Liver (tissue), 9 donors: ENCODE results near the gene PPP1R3G. TPM values are rescaled to one million over a fixed set of nuclear protein-coding genes. Genes with fewer than 3 reads are reported as not detected.

Source experiments
- DNase-seq: peaks from one replicate; pipeline ENCODE4 v3.0.0-alpha.2; 2017; ENCODE audit warnings: low spot score
- H3K27ac ChIP-seq, 2 donors: one replicate each; pipeline ENCODE4 v1.7.0; 2013; ENCODE audit warnings: inconsistent platforms in 2 of 2, low read length in 2 of 2, control low read depth in 1 of 2, low read depth in 1 of 2, mild to moderate bottlenecking in 1 of 2
- H3K27me3 ChIP-seq, 4 donors: one replicate each; pipeline versions ENCODE4 v1.6.1 to v1.7.0; 2013; ENCODE audit warnings: low read length in 3 of 4, inconsistent platforms in 1 of 4, mild to moderate bottlenecking in 1 of 4, moderate library complexity in 1 of 4; ENCODE audit not compliant: control insufficient read depth in 4 of 4, insufficient read depth in 4 of 4
- H3K36me3 ChIP-seq, 4 donors: one replicate each; pipeline versions ENCODE4 v1.6.1 to v1.7.0; 2013; ENCODE audit warnings: low read length in 3 of 4, mild to moderate bottlenecking in 3 of 4, low read depth in 1 of 4, moderate library complexity in 1 of 4; ENCODE audit not compliant: control insufficient read depth in 4 of 4, insufficient read depth in 3 of 4
- H3K4me1 ChIP-seq, 4 donors: one replicate each; pipeline versions ENCODE4 v1.6.1 to v1.7.0; 2013; ENCODE audit warnings: low read length in 3 of 4, mild to moderate bottlenecking in 3 of 4, moderate library complexity in 1 of 4; ENCODE audit not compliant: control insufficient read depth in 4 of 4, insufficient read depth in 4 of 4
- H3K4me3 ChIP-seq, 3 donors: one replicate each; pipeline versions ENCODE4 v1.6.1 to v1.7.0; 2013; ENCODE audit warnings: low read length in 3 of 3, control low read depth in 1 of 3, low read depth in 1 of 3, mild to moderate bottlenecking in 1 of 3
- H3K9ac ChIP-seq, 2 donors: one replicate each; pipeline ENCODE4 v1.7.0; 2013; ENCODE audit warnings: low read length in 2 of 2, mild to moderate bottlenecking in 2 of 2, moderate library complexity in 2 of 2, control low read depth in 1 of 2, low read depth in 1 of 2
- H3K9me3 ChIP-seq, 4 donors: one replicate each; pipeline versions ENCODE4 v1.6.1 to v1.7.0; 2013; ENCODE audit warnings: low read length in 3 of 4; ENCODE audit not compliant: control insufficient read depth in 4 of 4
- FOXA1 ChIP-seq: IDR thresholded peaks from 2 replicates; pipeline ENCODE4 v1.6.1; 2016; ENCODE audit warnings: antibody characterized with exemption
- FOXA2 ChIP-seq: IDR thresholded peaks from 2 replicates; pipeline ENCODE4 v1.6.1; 2016; ENCODE audit warnings: antibody characterized with exemption
- GABPA ChIP-seq, 2 donors: IDR thresholded peaks in 1 of 2; conservative IDR thresholded peaks in 1 of 2; 2 replicates each; pipeline ENCODE4 v1.6.1; 2016; ENCODE audit warnings: antibody characterized with exemption in 2 of 2, mild to moderate bottlenecking in 1 of 2, moderate library complexity in 1 of 2
- HNF4A ChIP-seq, 2 donors: conservative IDR thresholded peaks; 2 replicates each; pipeline ENCODE4 v1.6.1; 2016; ENCODE audit warnings: antibody characterized with exemption in 2 of 2, mild to moderate bottlenecking in 2 of 2
- HNF4G ChIP-seq: IDR thresholded peaks from 2 replicates; pipeline ENCODE4 v1.6.1; 2016; ENCODE audit warnings: antibody characterized with exemption
- JUND ChIP-seq, 2 donors: IDR thresholded peaks; 2 replicates each; pipeline ENCODE4 v1.6.1; 2016; ENCODE audit warnings: antibody characterized with exemption in 2 of 2
- NR2F2 ChIP-seq: IDR thresholded peaks from 2 replicates; pipeline ENCODE4 v1.6.1; 2016; ENCODE audit warnings: antibody characterized with exemption
- RAD21 ChIP-seq, 2 donors: IDR thresholded peaks; 2 replicates each; pipeline ENCODE4 v1.6.1; 2016; ENCODE audit warnings: antibody characterized with exemption in 2 of 2, mild to moderate bottlenecking in 2 of 2
- RXRA ChIP-seq, 2 donors: IDR thresholded peaks; 2 replicates each; pipeline ENCODE4 v1.6.1; 2017 to 2018; ENCODE audit warnings: antibody characterized with exemption in 2 of 2, mild to moderate bottlenecking in 1 of 2
- SP1 ChIP-seq: IDR thresholded peaks from 2 replicates; pipeline ENCODE4 v1.6.1; 2018; ENCODE audit warnings: antibody characterized with exemption, mild to moderate bottlenecking
- TAF1 ChIP-seq: conservative IDR thresholded peaks from 2 replicates; pipeline ENCODE4 v1.6.1; 2016; ENCODE audit warnings: antibody characterized with exemption, mild to moderate bottlenecking
- YY1 ChIP-seq: IDR thresholded peaks from 2 replicates; pipeline ENCODE4 v1.6.1; 2016; ENCODE audit warnings: antibody characterized with exemption, mild to moderate bottlenecking
- WGBS: extraction: QIAGEN DNeasy Blood & Tissue Kit; methylation state at CpG from one replicate; pipeline ENCODE4 v1.1.7; 2013; 5-methylcytosine and 5-hydroxymethylcytosine counted together
- polyA plus RNA-seq, 2 donors: library from polyadenylated mRNA; stranded (reverse) in 1 of 2; unstranded in 1 of 2; fragments of 200-250 nt in 1 of 2; fragments of >200 nt in 1 of 2; fragmentation: Nextera tagmentation in 1 of 2; extraction: Ambion mirVana in 1 of 2; gene quantifications; one replicate each; pipeline versions ENCODE4 v1.2.1 to v1.2.3, GENCODE V29; 2013 to 2015
- total RNA-seq, 2 donors: library from RNA; depleted of rRNA; stranded (reverse); fragments of >200 nt; gene quantifications; one replicate each; pipeline ENCODE4 v1.2.3, GENCODE V29; 2014
- TF ChIP-seq, protein P1 (sequence below): IDR thresholded peaks from 2 replicates; pipeline ENCODE4 v1.6.1; 2016; ENCODE audit warnings: antibody characterized with exemption
- TF ChIP-seq, protein P2 (sequence below): fragments of 150-350 bp; IDR thresholded peaks from 2 replicates; pipeline ENCODE4 v1.5.1; 2017; ENCODE audit warnings: improper control_type of control experiment, low read depth, low read length; ENCODE audit not compliant: missing input control
- TF ChIP-seq, protein P3 (sequence below): IDR thresholded peaks from 2 replicates; pipeline ENCODE4 v1.6.1; 2016; ENCODE audit warnings: antibody characterized with exemption, mild to moderate bottlenecking
- TF ChIP-seq, protein P4 (sequence below): IDR thresholded peaks from 2 replicates; pipeline ENCODE4 v1.6.1; 2016; ENCODE audit warnings: antibody characterized with exemption
- donor health status: healthy.
- donor health status: healthy.
- donor health status: healthy.
- donor health status: healthy.
- donor health status: healthy.

PPP1R3G gene
- total and polyA plus RNA-seq, 4 donors, result 0.25 to 3.0 (median 0.47) TPM

- no peaks in the 10 kb centered on the region for H3K27me3 ChIP-seq
- 35% methylated on average over 3 of the region's 3 CpGs for WGBS
- no peaks in the 10 kb centered on the region for H3K36me3 ChIP-seq
- H3K27ac ChIP-seq, result peak overlapping the region; percentile 71 to 83
- no peak for DNase-seq
- H3K9me3 ChIP-seq, result no peaks in the 10 kb centered on the region
- peak overlapping the region in 1 of 2 donors; percentile 77 for H3K9ac ChIP-seq
- no peak overlapping the region for H3K4me3 ChIP-seq
- peaks cover 6 to 18% (median 10%) of the 10 kb centered on the region in 4 donors for H3K4me1 ChIP-seq
- peak; percentile 65 for TF ChIP-seq SP1
- TF ChIP-seq HNF4A (conservative IDR thresholded peaks at IDR 0.05), result peak; percentile 74 to 75
- TF ChIP-seq, protein P1, sequence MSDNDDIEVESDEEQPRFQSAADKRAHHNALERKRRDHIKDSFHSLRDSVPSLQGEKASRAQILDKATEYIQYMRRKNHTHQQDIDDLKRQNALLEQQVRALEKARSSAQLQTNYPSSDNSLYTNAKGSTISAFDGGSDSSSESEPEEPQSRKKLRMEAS, result peak; percentile 49
- TF ChIP-seq JUND (IDR thresholded peaks at IDR 0.05), result peak in 1 of 2 donors; percentile 28
- no peak for TF ChIP-seq GABPA (IDR thresholded peaks at IDR 0.05 in 1 of 2, conservative IDR thresholded peaks at IDR 0.05 in 1 of 2)
- peak; percentile 53 to 77 for TF ChIP-seq RXRA (IDR thresholded peaks at IDR 0.05)
- TF ChIP-seq HNF4G, result no peak
Observed at GRCh38 chr6:5061152-5061551, 24.0 kb upstream of the PPP1R3G start.

GRCh38 chr6:5063617-5064016, 21.5 kb upstream of the PPP1R3G start:
- H3K4me1 ChIP-seq, result peaks cover 6 to 26% (median 10%) of the 10 kb centered on the region in 4 donors
- no peak overlapping the region for H3K4me3 ChIP-seq
- H3K27me3 ChIP-seq, result no peaks in the 10 kb centered on the region
- no peaks in the 10 kb centered on the region for H3K9me3 ChIP-seq
- 84% methylated on average over 8 of the region's 8 CpGs for WGBS
- no peaks in the 10 kb centered on the region for H3K36me3 ChIP-seq
- H3K9ac ChIP-seq, result no peak overlapping the region
- H3K27ac ChIP-seq, result no peak overlapping the region
- DNase-seq, result no peak
- no peak for TF ChIP-seq HNF4G
- TF ChIP-seq, protein P2, sequence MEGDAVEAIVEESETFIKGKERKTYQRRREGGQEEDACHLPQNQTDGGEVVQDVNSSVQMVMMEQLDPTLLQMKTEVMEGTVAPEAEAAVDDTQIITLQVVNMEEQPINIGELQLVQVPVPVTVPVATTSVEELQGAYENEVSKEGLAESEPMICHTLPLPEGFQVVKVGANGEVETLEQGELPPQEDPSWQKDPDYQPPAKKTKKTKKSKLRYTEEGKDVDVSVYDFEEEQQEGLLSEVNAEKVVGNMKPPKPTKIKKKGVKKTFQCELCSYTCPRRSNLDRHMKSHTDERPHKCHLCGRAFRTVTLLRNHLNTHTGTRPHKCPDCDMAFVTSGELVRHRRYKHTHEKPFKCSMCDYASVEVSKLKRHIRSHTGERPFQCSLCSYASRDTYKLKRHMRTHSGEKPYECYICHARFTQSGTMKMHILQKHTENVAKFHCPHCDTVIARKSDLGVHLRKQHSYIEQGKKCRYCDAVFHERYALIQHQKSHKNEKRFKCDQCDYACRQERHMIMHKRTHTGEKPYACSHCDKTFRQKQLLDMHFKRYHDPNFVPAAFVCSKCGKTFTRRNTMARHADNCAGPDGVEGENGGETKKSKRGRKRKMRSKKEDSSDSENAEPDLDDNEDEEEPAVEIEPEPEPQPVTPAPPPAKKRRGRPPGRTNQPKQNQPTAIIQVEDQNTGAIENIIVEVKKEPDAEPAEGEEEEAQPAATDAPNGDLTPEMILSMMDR, result no peak
- no peak for TF ChIP-seq FOXA1
- TF ChIP-seq, protein P3, sequence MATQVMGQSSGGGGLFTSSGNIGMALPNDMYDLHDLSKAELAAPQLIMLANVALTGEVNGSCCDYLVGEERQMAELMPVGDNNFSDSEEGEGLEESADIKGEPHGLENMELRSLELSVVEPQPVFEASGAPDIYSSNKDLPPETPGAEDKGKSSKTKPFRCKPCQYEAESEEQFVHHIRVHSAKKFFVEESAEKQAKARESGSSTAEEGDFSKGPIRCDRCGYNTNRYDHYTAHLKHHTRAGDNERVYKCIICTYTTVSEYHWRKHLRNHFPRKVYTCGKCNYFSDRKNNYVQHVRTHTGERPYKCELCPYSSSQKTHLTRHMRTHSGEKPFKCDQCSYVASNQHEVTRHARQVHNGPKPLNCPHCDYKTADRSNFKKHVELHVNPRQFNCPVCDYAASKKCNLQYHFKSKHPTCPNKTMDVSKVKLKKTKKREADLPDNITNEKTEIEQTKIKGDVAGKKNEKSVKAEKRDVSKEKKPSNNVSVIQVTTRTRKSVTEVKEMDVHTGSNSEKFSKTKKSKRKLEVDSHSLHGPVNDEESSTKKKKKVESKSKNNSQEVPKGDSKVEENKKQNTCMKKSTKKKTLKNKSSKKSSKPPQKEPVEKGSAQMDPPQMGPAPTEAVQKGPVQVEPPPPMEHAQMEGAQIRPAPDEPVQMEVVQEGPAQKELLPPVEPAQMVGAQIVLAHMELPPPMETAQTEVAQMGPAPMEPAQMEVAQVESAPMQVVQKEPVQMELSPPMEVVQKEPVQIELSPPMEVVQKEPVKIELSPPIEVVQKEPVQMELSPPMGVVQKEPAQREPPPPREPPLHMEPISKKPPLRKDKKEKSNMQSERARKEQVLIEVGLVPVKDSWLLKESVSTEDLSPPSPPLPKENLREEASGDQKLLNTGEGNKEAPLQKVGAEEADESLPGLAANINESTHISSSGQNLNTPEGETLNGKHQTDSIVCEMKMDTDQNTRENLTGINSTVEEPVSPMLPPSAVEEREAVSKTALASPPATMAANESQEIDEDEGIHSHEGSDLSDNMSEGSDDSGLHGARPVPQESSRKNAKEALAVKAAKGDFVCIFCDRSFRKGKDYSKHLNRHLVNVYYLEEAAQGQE, result no peak
- no peak for TF ChIP-seq HNF4A (conservative IDR thresholded peaks at IDR 0.05)
- TF ChIP-seq, protein P4, sequence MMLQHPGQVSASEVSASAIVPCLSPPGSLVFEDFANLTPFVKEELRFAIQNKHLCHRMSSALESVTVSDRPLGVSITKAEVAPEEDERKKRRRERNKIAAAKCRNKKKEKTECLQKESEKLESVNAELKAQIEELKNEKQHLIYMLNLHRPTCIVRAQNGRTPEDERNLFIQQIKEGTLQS, result no peak
- no peak for TF ChIP-seq FOXA2
- TF ChIP-seq, protein P1, result no peak
- TF ChIP-seq GABPA (IDR thresholded peaks at IDR 0.05 in 1 of 2, conservative IDR thresholded peaks at IDR 0.05 in 1 of 2), result no peak
- no peak for TF ChIP-seq YY1
- no peak for TF ChIP-seq SP1
- no peak for TF ChIP-seq NR2F2
- TF ChIP-seq TAF1, result no peak
- TF ChIP-seq RAD21 (IDR thresholded peaks at IDR 0.05), result no peak
